Non-pigmented ciliary epithelial cell (primary cell): Measurements from ENCODE around the gene PTPRE.

Experiments used
- DNase-seq: peaks from one replicate; pipeline ENCODE4 v3.0.0-alpha.2; 2010; ENCODE audit warnings: low read depth

Gene PTPRE

GRCh38 chr10:128000471-128001362, 93.8 kb downstream of the PTPRE start:
- no peak for DNase-seq

- no peak for DNase-seq
Measured at GRCh38 chr10:128001363-128001745, 94.5 kb downstream of the PTPRE start.

- DNase-seq: no peak
Measured at GRCh38 chr10:128001849-128002248, 94.9 kb downstream of the PTPRE start.

- DNase-seq: no peak
Measured at GRCh38 chr10:128003521-128003920, 96.6 kb downstream of the PTPRE start.

- DNase-seq: no peak
Measured at GRCh38 chr10:128005858-128006257, 99.0 kb downstream of the PTPRE start.

GRCh38 chr10:128007056-128007455, 100.2 kb downstream of the PTPRE start:
- DNase-seq: no peak

- DNase-seq: no peak
Measured at GRCh38 chr10:128007971-128008370, 101.1 kb downstream of the PTPRE start.

- no peak for DNase-seq
Measured at GRCh38 chr10:128008521-128009250, 101.8 kb downstream of the PTPRE start.

- DNase-seq: no peak
Measured at GRCh38 chr10:128009372-128010126, 102.6 kb downstream of the PTPRE start.

GRCh38 chr10:128011059-128011979, 104.4 kb downstream of the PTPRE start:
- no peak for DNase-seq

GRCh38 chr10:128013626-128014025, 106.7 kb downstream of the PTPRE start:
- no peak for DNase-seq

- no peak for DNase-seq
Measured at GRCh38 chr10:128014236-128014635, 107.3 kb downstream of the PTPRE start.

GRCh38 chr10:128016423-128017060, 109.6 kb downstream of the PTPRE start:
- no peak for DNase-seq

- no peak for DNase-seq
Measured at GRCh38 chr10:128017822-128018221, 110.9 kb downstream of the PTPRE start.

GRCh38 chr10:128018236-128018635, 111.3 kb downstream of the PTPRE start:
- no peak for DNase-seq

GRCh38 chr10:128018691-128019090, 111.8 kb downstream of the PTPRE start:
- DNase-seq: no peak

GRCh38 chr10:128022261-128023196, 115.6 kb downstream of the PTPRE start:
- no peak for DNase-seq

GRCh38 chr10:128024426-128024825, 117.5 kb downstream of the PTPRE start:
- no peak for DNase-seq

- no peak for DNase-seq
Measured at GRCh38 chr10:128025437-128025836, 118.5 kb downstream of the PTPRE start.

- DNase-seq: no peak
Measured at GRCh38 chr10:128025951-128026350, 119.0 kb downstream of the PTPRE start.
